Caco-2 (cell line): Measurements from ENCODE around the gene DYNLRB2. TPM values are rescaled to one million over a fixed set of nuclear protein-coding genes. Genes with fewer than 3 reads are reported as not detected.

ENCODE experiments used
- BruUV-seq: library from RNA; stranded (reverse); fragments of 400-500 nt; replicated peaks from 2 replicates; lab custom pipeline; 2021; lab: Mats Ljungman, UMichigan
- CTCF ChIA-PET: fragments of 300-600 bp; sonication (Branson Sonifier 250); formaldehyde crosslinking; loops from one replicate; lab custom pipeline; 2022; ENCODE audit warnings: antibody characterized with exemption; lab: Charles Lee
- POLR2A ChIA-PET: fragments of 300-600 bp; sonication (Branson Sonifier 250); formaldehyde crosslinking; loops from one replicate; lab custom pipeline; 2022; ENCODE audit warnings: antibody characterized with exemption; lab: Charles Lee
- DNase-seq, 2 experiments: peaks; one replicate each; pipeline versions ENCODE4 v3.0.0 to v3.0.0-alpha.2; 2020 to 2022
- H3K27me3 ChIP-seq: replicated peaks from 2 replicates; pipeline ENCODE4 v1.6.0; 2011; ENCODE audit warnings: low read length; ENCODE audit not compliant: control insufficient read depth, insufficient read depth
- H3K36me3 ChIP-seq: 2 replicates; pipeline ENCODE4 v1.5.1; 2011; ENCODE audit warnings: low read length; ENCODE audit not compliant: control insufficient read depth, insufficient read depth
- H3K4me1 ChIP-seq: fragments of 250-450 bp; sonication (Bioruptor Pico); 2 replicates; pipeline ENCODE4 v1.5.1; 2020; ENCODE audit warnings: mild to moderate bottlenecking
- H3K4me3 ChIP-seq: 2 replicates; pipeline ENCODE4 v1.5.1; 2011; ENCODE audit warnings: low read depth, mild to moderate bottlenecking, control low read depth, low read length
- H3K9me3 ChIP-seq: fragments of 250-450 bp; sonication (Bioruptor Pico); 2 replicates; pipeline ENCODE4 v1.5.1; 2020; ENCODE audit warnings: mild to moderate bottlenecking, moderate library complexity
- H3K27ac Mint-ChIP-seq: one replicate; pipeline ENCODE4 v1.8.0; 2022; ENCODE audit warnings: mixed read lengths; ENCODE audit not compliant: unreplicated experiment
- H3K27me3 Mint-ChIP-seq: one replicate; pipeline ENCODE4 v1.8.0; 2022; ENCODE audit warnings: mixed read lengths; ENCODE audit not compliant: insufficient read depth, unreplicated experiment
- H3K36me3 Mint-ChIP-seq: one replicate; pipeline ENCODE4 v1.8.0; 2022; ENCODE audit warnings: mild to moderate bottlenecking, mixed read lengths; ENCODE audit not compliant: insufficient read depth, unreplicated experiment
- H3K4me1 Mint-ChIP-seq: one replicate; pipeline ENCODE4 v1.8.0; 2022; ENCODE audit warnings: low read depth, mixed read lengths; ENCODE audit not compliant: unreplicated experiment
- H3K4me3 Mint-ChIP-seq: one replicate; pipeline ENCODE4 v1.8.0; 2022; ENCODE audit warnings: mild to moderate bottlenecking, moderate library complexity, mixed read lengths; ENCODE audit not compliant: unreplicated experiment
- H3K9me3 Mint-ChIP-seq: one replicate; pipeline ENCODE4 v1.8.0; 2022; ENCODE audit warnings: mixed read lengths; ENCODE audit not compliant: unreplicated experiment
- intact Hi-C: fragments of 100-400 bp; cut with micrococcal nuclease; formaldehyde crosslinking; loops from one replicate; pipeline ENCODE4 v1.10.0; 2022; ENCODE audit not compliant: unreplicated experiment
- total RNA-seq: library from RNA; stranded (reverse); gene quantifications from 2 replicates; pipeline ENCODE4 v1.2.3, GENCODE V29; 2022
- TF ChIP-seq, protein P1 (sequence below), 2 experiments: fragments of 200-600 bp in 1 of 2; IDR thresholded peaks; 1 replicate in 1 of 2; 2 replicates in 1 of 2; pipeline versions ENCODE4 v1.5.1 to v1.8.0; 2011 to 2022; ENCODE audit warnings: antibody characterized with exemption in 1 of 2, control low read depth in 1 of 2, inconsistent platforms in 1 of 2, low read depth in 1 of 2, low read length in 1 of 2, mild to moderate bottlenecking in 1 of 2, moderate library complexity in 1 of 2; ENCODE audit not compliant: insufficient read depth in 1 of 2, severe bottlenecking in 1 of 2, unreplicated experiment in 1 of 2

Gene DYNLRB2
- total RNA-seq, 1 experiment from 2014 or later, result not detected

DNA sequence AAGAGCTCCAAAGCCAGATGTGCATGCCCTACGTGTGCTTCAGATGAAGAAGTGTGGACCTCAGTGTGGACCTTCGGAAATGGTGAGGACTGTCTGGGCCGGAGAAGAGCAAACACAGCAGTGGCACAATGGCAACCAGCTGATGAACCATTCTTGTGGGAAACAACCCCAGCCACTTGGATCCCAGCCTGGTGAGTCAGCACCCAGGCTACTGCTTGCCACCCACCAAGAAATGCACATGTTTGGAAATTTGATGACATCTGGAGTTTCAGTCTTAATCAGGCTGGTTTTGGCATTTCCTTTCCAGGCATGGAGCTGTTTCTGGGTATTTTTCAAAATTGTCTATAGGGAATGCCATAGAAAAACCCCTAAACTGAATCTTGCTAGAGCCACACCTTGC is 42.7 kb downstream of the DYNLRB2 start:
- CTCF ChIA-PET, result no interaction called here
- no peaks in the 10 kb centered on the region for H3K36me3 Mint-ChIP-seq

DNA sequence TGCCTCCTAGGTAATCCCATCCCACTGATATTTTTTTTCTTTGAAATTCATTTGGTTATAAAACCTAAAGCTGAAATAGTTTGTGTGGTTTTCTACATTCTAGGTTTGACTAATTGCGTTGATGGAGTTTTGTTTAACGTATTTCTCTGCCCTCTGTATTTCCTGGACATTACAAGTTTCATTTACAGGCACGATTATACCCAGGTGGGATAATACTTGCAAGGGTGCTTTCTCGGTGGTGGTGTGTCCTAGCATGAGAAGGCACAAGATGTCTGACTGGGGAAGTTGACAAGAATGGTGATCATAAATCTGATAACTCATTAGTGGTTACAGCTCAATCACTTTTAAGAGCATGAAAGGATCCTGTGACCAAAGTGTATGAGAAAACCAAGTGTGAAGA is 45.0 kb downstream of the DYNLRB2 start:
- intact Hi-C loops, result no loop called here
- Mint-ChIP-seq H3K4me1 (no peaks in the 10 kb centered on the region), H3K9me3 (no peaks in the 10 kb centered on the region), H3K27ac (no peak overlapping the region), H3K27me3 (peaks cover 9% of the 10 kb centered on the region), H3K36me3 (no peaks in the 10 kb centered on the region), H3K4me3 (no peak overlapping the region)
- ChIA-PET CTCF (no interaction called here), POLR2A (no interaction called here)
- DNase-seq, result no peak
- TF ChIP-seq, protein P1, sequence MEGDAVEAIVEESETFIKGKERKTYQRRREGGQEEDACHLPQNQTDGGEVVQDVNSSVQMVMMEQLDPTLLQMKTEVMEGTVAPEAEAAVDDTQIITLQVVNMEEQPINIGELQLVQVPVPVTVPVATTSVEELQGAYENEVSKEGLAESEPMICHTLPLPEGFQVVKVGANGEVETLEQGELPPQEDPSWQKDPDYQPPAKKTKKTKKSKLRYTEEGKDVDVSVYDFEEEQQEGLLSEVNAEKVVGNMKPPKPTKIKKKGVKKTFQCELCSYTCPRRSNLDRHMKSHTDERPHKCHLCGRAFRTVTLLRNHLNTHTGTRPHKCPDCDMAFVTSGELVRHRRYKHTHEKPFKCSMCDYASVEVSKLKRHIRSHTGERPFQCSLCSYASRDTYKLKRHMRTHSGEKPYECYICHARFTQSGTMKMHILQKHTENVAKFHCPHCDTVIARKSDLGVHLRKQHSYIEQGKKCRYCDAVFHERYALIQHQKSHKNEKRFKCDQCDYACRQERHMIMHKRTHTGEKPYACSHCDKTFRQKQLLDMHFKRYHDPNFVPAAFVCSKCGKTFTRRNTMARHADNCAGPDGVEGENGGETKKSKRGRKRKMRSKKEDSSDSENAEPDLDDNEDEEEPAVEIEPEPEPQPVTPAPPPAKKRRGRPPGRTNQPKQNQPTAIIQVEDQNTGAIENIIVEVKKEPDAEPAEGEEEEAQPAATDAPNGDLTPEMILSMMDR (IDR thresholded peaks at IDR 0.05; ENCODE audit: insufficient read depth in 1 of 2, low read depth in 1 of 2, low read length in 1 of 2, severe bottlenecking in 1 of 2, unreplicated experiment in 1 of 2), result no peak
- H3K4me3 ChIP-seq, result no peak overlapping the region
- H3K4me1 ChIP-seq, result no peaks in the 10 kb centered on the region
- no peaks in the 10 kb centered on the region for H3K9me3 ChIP-seq
- H3K36me3 ChIP-seq, result no peaks in the 10 kb centered on the region
- no TSS peak for BruUV-seq
- peaks cover 2% of the 10 kb centered on the region for H3K27me3 ChIP-seq

More for the DNA sequence above, 42.7 kb downstream of the DYNLRB2 start:
- Mint-ChIP-seq H3K9me3 (no peaks in the 10 kb centered on the region), H3K27me3 (peaks cover 10% of the 10 kb centered on the region), H3K27ac (no peak overlapping the region), H3K4me3 (no peak overlapping the region), H3K4me1 (no peaks in the 10 kb centered on the region)
- H3K27me3 ChIP-seq, result peaks cover 2% of the 10 kb centered on the region
- TF ChIP-seq, protein P1 (IDR thresholded peaks at IDR 0.05; ENCODE audit: insufficient read depth in 1 of 2, low read depth in 1 of 2, low read length in 1 of 2, severe bottlenecking in 1 of 2, unreplicated experiment in 1 of 2), result no peak
- H3K4me1 ChIP-seq, result no peaks in the 10 kb centered on the region
- BruUV-seq, result no TSS peak
- H3K4me3 ChIP-seq, result no peak overlapping the region
- POLR2A ChIA-PET, result no interaction called here
- H3K9me3 ChIP-seq, result 0 out of 2 replicates have a peak, but pooled peaks cover 3% of the 10 kb centered on the region
- no peak for DNase-seq
- intact Hi-C loops, result no loop called here
- H3K36me3 ChIP-seq, result no peaks in the 10 kb centered on the region

DNA sequence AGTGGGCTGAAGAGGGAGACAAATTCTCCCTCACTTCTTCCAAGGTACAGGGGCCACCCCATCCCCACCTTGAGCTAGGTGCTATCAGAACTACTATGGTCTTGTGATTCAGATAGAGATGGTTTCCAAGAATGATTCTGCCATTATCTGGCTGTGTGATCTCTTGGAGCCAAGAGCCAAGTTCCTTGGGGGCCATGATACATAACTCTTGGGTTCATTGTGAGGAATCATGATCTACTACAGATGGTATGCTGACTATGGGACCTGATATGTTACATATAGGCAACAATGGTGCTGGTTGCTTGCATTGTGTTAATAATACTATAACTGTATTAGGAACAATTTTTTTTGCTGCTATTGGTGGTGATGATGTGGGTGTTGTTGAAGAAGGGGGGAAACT is 45.7 kb downstream of the DYNLRB2 start:
- no peaks in the 10 kb centered on the region for H3K36me3 Mint-ChIP-seq
- no peak overlapping the region for H3K27ac Mint-ChIP-seq
- H3K27me3 Mint-ChIP-seq, result peaks cover 3% of the 10 kb centered on the region
- ChIA-PET POLR2A (no interaction called here), CTCF (no interaction called here)
- Histone ChIP-seq H3K9me3 (no peaks in the 10 kb centered on the region), H3K27me3 (peaks cover 2% of the 10 kb centered on the region), H3K4me3 (no peak overlapping the region), H3K36me3 (no peaks in the 10 kb centered on the region), H3K4me1 (no peaks in the 10 kb centered on the region)
- BruUV-seq, result no TSS peak
- no peak overlapping the region for H3K4me3 Mint-ChIP-seq
- H3K4me1 Mint-ChIP-seq, result no peaks in the 10 kb centered on the region
- intact Hi-C loops, result no loop called here
- DNase-seq, result no peak
- no peaks in the 10 kb centered on the region for H3K9me3 Mint-ChIP-seq
- TF ChIP-seq, protein P1 (IDR thresholded peaks at IDR 0.05; ENCODE audit: insufficient read depth in 1 of 2, low read depth in 1 of 2, low read length in 1 of 2, severe bottlenecking in 1 of 2, unreplicated experiment in 1 of 2), result no peak
